K562 treated with DMSO at 1 percent for 12 hours (cell line): Measurements from ENCODE around the gene RAX. TPM values are rescaled to one million over a fixed set of nuclear protein-coding genes. Genes with fewer than 3 reads are reported as not detected.

Source experiments
- total RNA-seq: library from RNA; unstranded; fragments of 300-600 nt; gene quantifications from 2 replicates; pipeline ENCODE4 v1.2.3, GENCODE V29; 2022; ENCODE audit not compliant: insufficient read depth

RAX gene
- 0.27 TPM in 1 of 2 replicates, not detected in the other for total RNA-seq

GRCh38 chr18:59272891-59273758, at the start of gene RAX:
RAX (minus strand) TSS chr18:59273454; CDS start chr18:59273206, 248 bp downstream.

GRCh38 chr18:59318460-59319050, 45.3 kb upstream of the RAX start, which contains the start of gene CPLX4:
CPLX4 (minus strand) TSS chr18:59318649; CDS start chr18:59318462, 187 bp downstream.

GRCh38 chr18:59219672-59220163, 53.5 kb downstream of the RAX start, which contains the start of gene GRP:
GRP (plus strand) TSS chr18:59220158; CDS start chr18:59220266, 108 bp downstream.

Other genes starting within 250 kb of the RAX start
- gene SEC11C, start 133.6 kb downstream of the RAX start, total RNA-seq, result 18.9 and 24.5 TPM in 2 replicates
- gene GRP, start 53.3 kb downstream of the RAX start, total RNA-seq, result not detected in 2 replicates
- gene CPLX4, start 45.2 kb upstream of the RAX start, total RNA-seq, result not detected in 2 replicates
- gene LMAN1, start 85.8 kb upstream of the RAX start, total RNA-seq, result 11.3 and 40.9 TPM in 2 replicates